Measurements from ENCODE around the gene IRS1. TPM values are rescaled to one million over a fixed set of nuclear protein-coding genes. Genes with fewer than 3 reads are reported as not detected.
A peak's percentile ranks its signal among the peaks of the same experiment; 100 is the strongest.

IRS1 gene
- total and polyA plus RNA-seq, 2 donors = 7.4 to 11.5 TPM

DNA sequence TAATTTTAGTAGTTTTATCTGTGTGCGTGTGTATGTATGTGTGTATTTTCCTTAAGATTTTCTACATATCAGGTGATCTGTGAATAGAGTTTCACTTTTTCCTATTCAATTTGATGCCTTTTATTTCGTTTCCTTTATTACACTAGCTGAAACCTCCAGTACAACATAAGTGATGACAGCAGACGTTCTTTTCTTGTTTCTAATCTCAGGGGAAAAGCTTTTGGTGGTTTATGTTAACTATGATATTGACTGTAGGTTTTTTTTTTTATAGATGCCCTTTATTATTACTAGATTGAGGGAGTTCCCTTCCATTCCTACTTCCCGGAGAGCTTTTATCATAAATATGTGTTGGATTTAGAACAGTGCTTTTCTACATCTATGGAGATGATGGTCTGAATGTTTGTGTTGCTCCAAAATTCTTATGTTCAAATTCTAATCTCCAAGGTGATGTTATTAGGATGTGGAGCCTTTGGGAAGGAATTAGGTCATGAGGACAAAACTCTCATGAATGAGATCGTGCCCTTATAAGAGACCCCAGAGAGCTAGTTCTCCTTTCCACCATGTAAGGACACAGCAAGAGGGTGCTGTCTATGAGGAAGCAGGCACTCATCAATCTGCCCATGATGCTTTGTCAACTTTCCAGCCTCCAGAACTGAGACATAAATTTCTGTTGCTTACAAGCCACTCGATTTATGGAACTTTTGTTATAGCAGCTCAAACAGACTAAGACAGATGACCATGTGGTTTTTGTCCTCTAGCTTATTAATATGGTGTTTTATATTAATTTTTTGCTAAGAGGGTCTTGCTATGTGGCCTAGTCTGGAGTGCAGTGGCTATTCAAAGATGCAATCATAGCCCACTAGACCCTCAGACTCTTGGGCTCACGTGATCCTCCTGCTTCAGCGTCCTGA lies 30.4 kb upstream of the IRS1 start:
- WGBS = 94% methylated on average over 8 of the region's 8 CpGs
- Histone ChIP-seq H3K36me3 (ENCODE audit: control insufficient read depth in 2 of 2, insufficient read depth in 2 of 2, low read length in 1 of 2) (peaks cover 0 to 11% of the 10 kb centered on the region in 2 donors), H3K4me1 (ENCODE audit: control insufficient read depth in 2 of 2, insufficient read depth in 2 of 2, low read length in 2 of 2) (peaks cover 3 to 10% of the 10 kb centered on the region in 2 donors), H3K27me3 (ENCODE audit: control insufficient read depth in 2 of 2, insufficient read depth in 1 of 2, low read length in 1 of 2) (no peaks in the 10 kb centered on the region), H3K9me3 (ENCODE audit: control insufficient read depth in 2 of 2, insufficient read depth in 1 of 2, low read length in 1 of 2) (no peaks in the 10 kb centered on the region), H3K4me3 (ENCODE audit: low read length in 2 of 2) (no peak overlapping the region), H3K27ac (ENCODE audit: low read depth in 1 of 2, low read length in 1 of 2) (no peak overlapping the region)
- DNase-seq (ENCODE audit: low read depth in 6 of 9, low spot score in 9 of 9) = no peak

DNA sequence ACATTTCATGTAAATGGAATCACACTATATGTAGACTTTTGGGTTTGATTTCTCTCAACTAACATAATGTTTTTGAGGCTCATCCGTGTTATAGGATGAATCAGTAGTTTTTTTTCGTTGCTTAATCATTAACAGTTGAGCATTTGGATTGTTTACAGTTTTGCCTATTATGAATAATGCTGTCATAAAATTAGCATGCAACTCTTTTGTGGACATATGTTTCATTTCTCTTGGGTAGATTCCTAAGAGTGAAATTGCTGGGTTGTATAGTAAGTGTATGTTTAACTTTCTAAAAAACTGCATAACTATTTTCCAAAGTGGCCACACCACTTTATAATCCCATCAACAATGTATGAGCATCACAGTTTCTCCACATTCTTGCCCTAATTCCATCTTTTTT lies 28.6 kb upstream of the IRS1 start:
- H3K9me3 ChIP-seq (ENCODE audit: control insufficient read depth in 2 of 2, insufficient read depth in 1 of 2, low read length in 1 of 2) = no peaks in the 10 kb centered on the region
- DNase-seq (ENCODE audit: low read depth in 6 of 9, low spot score in 9 of 9) = no peak
- no peak overlapping the region for H3K27ac ChIP-seq (ENCODE audit: low read depth in 1 of 2, low read length in 1 of 2)
- peaks cover 3 to 10% of the 10 kb centered on the region in 2 donors for H3K4me1 ChIP-seq (ENCODE audit: control insufficient read depth in 2 of 2, insufficient read depth in 2 of 2, low read length in 2 of 2)
- H3K36me3 ChIP-seq (ENCODE audit: control insufficient read depth in 2 of 2, insufficient read depth in 2 of 2, low read length in 1 of 2) = peaks cover 0 to 11% of the 10 kb centered on the region in 2 donors
- H3K27me3 ChIP-seq (ENCODE audit: control insufficient read depth in 2 of 2, insufficient read depth in 1 of 2, low read length in 1 of 2) = no peaks in the 10 kb centered on the region
- 93% methylated on average over 2 of the region's 2 CpGs for WGBS
- H3K4me3 ChIP-seq (ENCODE audit: low read length in 2 of 2) = no peak overlapping the region

DNA sequence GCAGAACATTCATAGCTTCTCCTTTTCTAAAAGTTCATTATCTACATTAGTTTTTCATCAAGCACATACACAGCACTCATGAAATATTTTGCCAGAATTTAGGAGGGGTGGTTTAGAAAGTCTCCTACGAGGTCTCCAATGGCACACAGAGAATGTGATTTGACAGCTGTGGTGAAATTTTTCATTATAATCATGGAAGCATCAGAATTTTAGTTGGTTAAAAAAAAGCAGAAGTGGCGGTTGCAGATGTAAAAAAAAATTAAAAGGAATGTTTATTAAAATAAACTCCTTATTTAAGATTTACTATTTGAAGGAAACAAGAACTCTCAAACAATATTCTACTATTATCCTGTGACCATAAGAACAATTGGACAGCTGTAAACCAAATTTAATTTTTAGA lies 25.4 kb upstream of the IRS1 start:
- H3K27ac ChIP-seq (ENCODE audit: low read depth in 1 of 2, low read length in 1 of 2) = no peak overlapping the region
- H3K4me1 ChIP-seq (ENCODE audit: control insufficient read depth in 2 of 2, insufficient read depth in 2 of 2, low read length in 2 of 2) = no peaks in the 10 kb centered on the region
- H3K27me3 ChIP-seq (ENCODE audit: control insufficient read depth in 2 of 2, insufficient read depth in 1 of 2, low read length in 1 of 2) = no peaks in the 10 kb centered on the region
- no peaks in the 10 kb centered on the region for H3K9me3 ChIP-seq (ENCODE audit: control insufficient read depth in 2 of 2, insufficient read depth in 1 of 2, low read length in 1 of 2)
- DNase-seq (ENCODE audit: low read depth in 6 of 9, low spot score in 9 of 9) = no peak
- WGBS = 55% methylated on average over 2 of the region's 2 CpGs
- H3K36me3 ChIP-seq (ENCODE audit: control insufficient read depth in 2 of 2, insufficient read depth in 2 of 2, low read length in 1 of 2) = no peaks in the 10 kb centered on the region
- H3K4me3 ChIP-seq (ENCODE audit: low read length in 2 of 2) = no peak overlapping the region

DNA sequence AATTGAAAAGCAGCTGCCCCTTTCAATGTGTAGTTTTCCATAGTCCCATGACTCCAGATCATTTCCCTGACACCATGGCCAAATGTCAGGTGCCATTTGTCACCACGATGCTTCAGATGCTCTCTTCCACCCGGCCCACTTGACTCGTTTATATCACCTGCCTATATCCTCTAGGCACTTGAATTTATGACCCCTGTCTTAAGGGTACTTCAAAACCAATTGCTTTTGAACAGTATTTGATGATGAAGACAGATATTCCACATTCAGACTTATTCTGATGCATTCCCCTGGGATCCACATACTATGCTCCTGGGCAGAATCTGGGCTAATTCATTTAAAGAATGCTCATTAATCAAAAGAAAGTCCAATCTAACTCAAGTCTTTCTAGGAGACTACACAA lies 19.3 kb upstream of the IRS1 start:
- Histone ChIP-seq H3K9me3 (ENCODE audit: control insufficient read depth in 2 of 2, insufficient read depth in 1 of 2, low read length in 1 of 2) (no peaks in the 10 kb centered on the region), H3K4me3 (ENCODE audit: low read length in 2 of 2) (no peak overlapping the region), H3K36me3 (ENCODE audit: control insufficient read depth in 2 of 2, insufficient read depth in 2 of 2, low read length in 1 of 2) (no peaks in the 10 kb centered on the region), H3K4me1 (ENCODE audit: control insufficient read depth in 2 of 2, insufficient read depth in 2 of 2, low read length in 2 of 2) (peaks cover 9 to 10% of the 10 kb centered on the region in 2 donors), H3K27me3 (ENCODE audit: control insufficient read depth in 2 of 2, insufficient read depth in 1 of 2, low read length in 1 of 2) (no peaks in the 10 kb centered on the region), H3K27ac (ENCODE audit: low read depth in 1 of 2, low read length in 1 of 2) (no peak overlapping the region)
- WGBS = 71% methylated on average over 3 of the region's 3 CpGs
- DNase-seq (ENCODE audit: low read depth in 6 of 9, low spot score in 9 of 9) = no peak

GRCh38 chr2:226813148-226813701 lies 13.6 kb upstream of the IRS1 start:
- Histone ChIP-seq H3K4me3 (ENCODE audit: low read length in 2 of 2) (no peak overlapping the region), H3K36me3 (ENCODE audit: control insufficient read depth in 2 of 2, insufficient read depth in 2 of 2, low read length in 1 of 2) (no peaks in the 10 kb centered on the region), H3K27me3 (ENCODE audit: control insufficient read depth in 2 of 2, insufficient read depth in 1 of 2, low read length in 1 of 2) (no peaks in the 10 kb centered on the region), H3K9me3 (ENCODE audit: control insufficient read depth in 2 of 2, insufficient read depth in 1 of 2, low read length in 1 of 2) (no peaks in the 10 kb centered on the region), H3K4me1 (ENCODE audit: control insufficient read depth in 2 of 2, insufficient read depth in 2 of 2, low read length in 2 of 2) (peaks cover 13 to 18% of the 10 kb centered on the region in 2 donors), H3K27ac (ENCODE audit: low read depth in 1 of 2, low read length in 1 of 2) (no peak overlapping the region)
- peak in 3 of 9 donors; percentile 62 to 84 (median 70) for DNase-seq (ENCODE audit: low read depth in 6 of 9, low spot score in 9 of 9)
- 99% methylated on average over 1 of the region's 1 CpG for WGBS

DNA sequence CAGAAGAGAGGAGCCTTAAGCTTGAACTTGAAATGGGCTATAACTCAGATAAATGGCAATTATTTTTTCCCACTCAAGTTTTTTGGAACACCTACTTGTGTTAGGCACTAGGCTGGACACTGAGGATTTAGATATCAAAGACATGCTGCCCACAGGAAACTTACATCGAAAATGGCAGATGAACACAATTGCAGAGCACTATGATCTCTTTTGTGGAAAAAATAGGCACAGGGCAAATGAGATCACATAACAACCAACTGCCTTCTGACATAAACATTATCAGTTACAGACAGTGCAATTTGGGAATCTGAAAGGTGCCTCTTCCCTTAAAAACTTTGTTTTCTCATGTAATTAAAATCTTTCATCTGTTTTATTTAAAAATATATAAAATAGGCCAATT lies 3.8 kb upstream of the IRS1 start:
- Histone ChIP-seq H3K4me3 (ENCODE audit: low read length in 2 of 2) (no peak overlapping the region), H3K4me1 (ENCODE audit: control insufficient read depth in 2 of 2, insufficient read depth in 2 of 2, low read length in 2 of 2) (peaks cover 10 to 18% of the 10 kb centered on the region in 2 donors), H3K27ac (ENCODE audit: low read depth in 1 of 2, low read length in 1 of 2) (no peak overlapping the region), H3K27me3 (ENCODE audit: control insufficient read depth in 2 of 2, insufficient read depth in 1 of 2, low read length in 1 of 2) (peaks cover 2 to 8% of the 10 kb centered on the region in 2 donors), H3K9me3 (ENCODE audit: control insufficient read depth in 2 of 2, insufficient read depth in 1 of 2, low read length in 1 of 2) (no peaks in the 10 kb centered on the region), H3K36me3 (ENCODE audit: control insufficient read depth in 2 of 2, insufficient read depth in 2 of 2, low read length in 1 of 2) (no peaks in the 10 kb centered on the region)
- 89% methylated on average over 1 of the region's 1 CpG for WGBS
- DNase-seq (ENCODE audit: low read depth in 6 of 9, low spot score in 9 of 9) = no peak

DNA sequence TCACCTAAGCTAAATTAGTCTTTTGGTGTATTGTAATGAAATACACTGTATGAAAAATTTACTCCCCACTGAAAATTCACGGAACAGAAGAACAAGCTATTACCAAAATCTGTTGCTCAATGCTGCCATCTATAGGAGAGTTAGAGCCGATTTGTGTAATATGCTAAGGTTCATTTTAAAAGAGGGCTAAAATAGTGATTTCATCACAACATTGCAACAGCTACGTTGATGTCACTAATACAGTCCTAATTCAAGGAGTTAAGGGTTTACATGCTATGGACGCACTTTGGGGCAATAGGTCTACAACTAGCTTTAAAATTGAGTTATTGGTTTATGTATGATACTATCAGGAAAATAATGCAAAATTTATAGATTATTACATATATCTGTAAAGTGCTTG lies 3.0 kb upstream of the IRS1 start:
- Histone ChIP-seq H3K27me3 (ENCODE audit: control insufficient read depth in 2 of 2, insufficient read depth in 1 of 2, low read length in 1 of 2) (peaks cover 6 to 8% of the 10 kb centered on the region in 2 donors), H3K4me1 (ENCODE audit: control insufficient read depth in 2 of 2, insufficient read depth in 2 of 2, low read length in 2 of 2) (peaks cover 14 to 25% of the 10 kb centered on the region in 2 donors)

DNA sequence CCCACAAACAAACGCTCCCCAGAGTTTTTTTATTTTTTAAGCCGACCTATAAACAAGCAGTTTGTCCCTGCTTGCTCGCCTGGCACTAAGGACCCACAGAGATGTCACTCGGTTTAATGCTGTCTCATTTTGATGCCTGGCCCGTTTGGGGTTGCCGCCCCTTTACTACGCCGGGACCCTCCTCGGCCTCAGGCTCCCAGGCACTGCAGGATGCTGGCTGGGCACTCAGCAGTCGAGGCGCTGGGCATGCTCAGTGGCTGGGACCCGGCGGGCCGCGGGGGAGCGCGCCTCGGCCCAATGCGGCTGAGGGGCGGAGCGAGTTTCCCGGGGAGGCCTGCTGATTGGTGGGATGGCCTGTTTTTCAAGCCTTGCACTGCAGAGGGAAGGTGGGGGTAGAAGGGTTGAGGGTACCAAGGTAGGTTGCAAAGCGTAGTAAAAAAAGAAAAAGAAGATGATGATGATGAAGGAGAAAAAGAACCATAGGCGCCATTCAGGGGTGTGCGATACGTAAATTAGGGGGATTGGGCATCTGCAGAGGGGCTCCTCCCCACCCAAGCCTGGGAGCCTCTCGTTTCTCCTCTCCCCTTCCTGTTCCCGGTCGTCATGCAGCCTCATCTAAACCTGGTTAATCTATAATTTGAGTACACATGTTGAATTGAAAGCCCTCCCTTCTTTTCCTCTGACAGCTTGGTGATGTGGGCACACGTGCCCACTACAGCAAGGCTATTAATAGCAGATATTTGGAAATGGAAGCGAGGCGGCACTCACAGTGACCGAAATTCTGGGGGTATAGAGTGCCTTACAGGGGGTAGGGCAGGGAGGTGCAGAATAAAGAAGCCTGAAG lies 1.5 kb upstream of the IRS1 start:
- Histone ChIP-seq H3K36me3 (ENCODE audit: control insufficient read depth in 2 of 2, insufficient read depth in 2 of 2, low read length in 1 of 2) (peaks cover 10 to 18% of the 10 kb centered on the region in 2 donors), H3K4me3 (ENCODE audit: low read length in 2 of 2) (peak overlapping the region; percentile 65 to 87), H3K27me3 (ENCODE audit: control insufficient read depth in 2 of 2, insufficient read depth in 1 of 2, low read length in 1 of 2) (peaks cover 6% of the 10 kb centered on the region in 2 donors), H3K9me3 (ENCODE audit: control insufficient read depth in 2 of 2, insufficient read depth in 1 of 2, low read length in 1 of 2) (peaks cover 0 to 1% of the 10 kb centered on the region in 2 donors), H3K4me1 (ENCODE audit: control insufficient read depth in 2 of 2, insufficient read depth in 2 of 2, low read length in 2 of 2) (peaks cover 17 to 39% of the 10 kb centered on the region in 2 donors), H3K27ac (ENCODE audit: low read depth in 1 of 2, low read length in 1 of 2) (peak overlapping the region; percentile 88 to 97)
- peak in 8 of 9 donors; percentile 69 to 94 (median 88) for DNase-seq (ENCODE audit: low read depth in 6 of 9, low spot score in 9 of 9)
- 2% methylated on average over 33 of the region's 33 CpGs for WGBS

More for the DNA sequence above, 3.0 kb upstream of the IRS1 start:
- H3K4me3 ChIP-seq (ENCODE audit: low read length in 2 of 2) = no peak overlapping the region
- H3K9me3 ChIP-seq (ENCODE audit: control insufficient read depth in 2 of 2, insufficient read depth in 1 of 2, low read length in 1 of 2) = peaks cover 0 to 1% of the 10 kb centered on the region in 2 donors
- WGBS = under 1% methylated on average over 4 of the region's 4 CpGs
- peaks cover 0 to 6% of the 10 kb centered on the region in 2 donors for H3K36me3 ChIP-seq (ENCODE audit: control insufficient read depth in 2 of 2, insufficient read depth in 2 of 2, low read length in 1 of 2)
- H3K27ac ChIP-seq (ENCODE audit: low read depth in 1 of 2, low read length in 1 of 2) = no peak overlapping the region
- DNase-seq (ENCODE audit: low read depth in 6 of 9, low spot score in 9 of 9) = peak in 6 of 9 donors; percentile 55 to 90 (median 77)
